Endothelial cell of umbilical vein (primary cell): ENCODE results near the gene ABR. TPM values are rescaled to one million over a fixed set of nuclear protein-coding genes. Genes with fewer than 3 reads are reported as not detected.

Source experiments
- BruUV-seq: library from RNA; stranded (reverse); fragments of 400-500 nt; replicated peaks from 2 replicates; lab custom pipeline; 2021; lab: Mats Ljungman, UMichigan
- CTCF ChIA-PET: fragments of 300-600, 350-600 bp; sonication (Branson Sonifier 250); formaldehyde crosslinking; loops from one replicate; lab custom pipeline; 2021; ENCODE audit warnings: antibody characterized with exemption, inconsistent platforms; lab: Charles Lee
- POLR2A ChIA-PET: fragments of 300-600, 350-600 bp; sonication (Branson Sonifier 250); formaldehyde crosslinking; loops from one replicate; lab custom pipeline; 2021; ENCODE audit warnings: antibody characterized with exemption, inconsistent platforms; lab: Charles Lee
- DNase-seq: peaks from one replicate; pipeline ENCODE4 v3.0.0-alpha.2; 2011; ENCODE audit warnings: low read depth, low spot score
- FAIRE-seq: peaks from 2 replicates; lab custom pipeline; 2011; peaks lifted over from hg19 to GRCh38; lab: Jason Lieb, UNC
- H2AFZ ChIP-seq: 2 replicates; pipeline ENCODE4 v1.6.0; 2012; ENCODE audit warnings: low read depth, low read length, control low read depth, inconsistent platforms
- H3K27ac ChIP-seq: 2 replicates; pipeline ENCODE4 v1.5.1; 2011; ENCODE audit warnings: low read depth, mild to moderate bottlenecking, control low read depth, low read length, moderate library complexity; ENCODE audit not compliant: insufficient read depth
- H3K27me3 ChIP-seq, 2 experiments: 2 replicates each; pipeline versions ENCODE4 v1.6.0 to v1.6.1; 2011; ENCODE audit warnings: low read length in 2 of 2, mixed read lengths in 1 of 2; ENCODE audit not compliant: control insufficient read depth in 2 of 2, insufficient read depth in 2 of 2
- H3K36me3 ChIP-seq, 2 experiments: 2 replicates in 1 of 2; 3 replicates in 1 of 2; pipeline ENCODE4 v1.5.1; 2011; ENCODE audit warnings: low read length in 2 of 2, mild to moderate bottlenecking in 1 of 2, moderate library complexity in 1 of 2; ENCODE audit not compliant: control insufficient read depth in 2 of 2, insufficient read depth in 2 of 2; ENCODE audit errors: extremely low read depth in 1 of 2
- H3K4me1 ChIP-seq: 3 replicates; pipeline ENCODE4 v1.5.1; 2011; ENCODE audit warnings: mild to moderate bottlenecking, low read length; ENCODE audit not compliant: control insufficient read depth, insufficient read depth; ENCODE audit errors: extremely low read depth
- H3K4me2 ChIP-seq: 2 replicates; pipeline ENCODE4 v1.6.1; 2011; ENCODE audit warnings: low read length, control low read depth, mixed read lengths; ENCODE audit not compliant: insufficient read depth
- H3K4me3 ChIP-seq, 3 experiments: fragments of 200-600 bp in 1 of 3; sonication (generic), shearing (Covaris generic) in 1 of 3; replicated peaks in 1 of 3; 2 replicates each; pipeline ENCODE4 v1.5.1; 2011 to 2016; ENCODE audit warnings: control low read depth in 3 of 3, low read length in 3 of 3, mild to moderate bottlenecking in 2 of 3, inconsistent platforms in 1 of 3, low read depth in 1 of 3, moderate library complexity in 1 of 3; ENCODE audit not compliant: insufficient read depth in 1 of 3
- H3K79me2 ChIP-seq: 2 replicates; pipeline ENCODE4 v1.6.0; 2012; ENCODE audit warnings: low read length, inconsistent platforms; ENCODE audit not compliant: control insufficient read depth, insufficient read depth
- H3K9ac ChIP-seq: replicated peaks from 2 replicates; pipeline ENCODE3; 2011; ENCODE audit warnings: low read length, control low read depth; ENCODE audit not compliant: insufficient read depth; ENCODE audit errors: extremely low read depth
- H3K9me1 ChIP-seq: replicated peaks from 3 replicates; pipeline ENCODE4 v1.6.0; 2011; ENCODE audit warnings: mild to moderate bottlenecking, low read length; ENCODE audit not compliant: control insufficient read depth, insufficient read depth; ENCODE audit errors: extremely low read depth
- H3K9me3 ChIP-seq: replicated peaks from 2 replicates; pipeline ENCODE4 v1.5.1; 2012; ENCODE audit warnings: low read length, inconsistent platforms; ENCODE audit not compliant: control insufficient read depth, insufficient read depth
- H4K20me1 ChIP-seq: replicated peaks from 2 replicates; pipeline ENCODE3; 2011; ENCODE audit warnings: mild to moderate bottlenecking, low read length; ENCODE audit not compliant: control insufficient read depth, insufficient read depth; ENCODE audit errors: extremely low read depth
- CTCF ChIP-seq, 2 donors: IDR thresholded peaks; 1 replicate in 1 of 2; 2 replicates in 1 of 2; pipeline ENCODE4 v1.5.1; 2011; ENCODE audit warnings: low read length in 2 of 2, mild to moderate bottlenecking in 2 of 2, moderate library complexity in 2 of 2, control low read depth in 1 of 2, inconsistent platforms in 1 of 2, low read depth in 1 of 2; ENCODE audit not compliant: insufficient read depth in 1 of 2; ENCODE audit errors: extremely low read depth in 1 of 2
- EZH2 ChIP-seq: IDR thresholded peaks from 2 replicates; pipeline ENCODE4 v1.6.1; 2012; ENCODE audit warnings: borderline replicate concordance, low read depth, mild to moderate bottlenecking, moderate library complexity, low read length, inconsistent platforms; ENCODE audit not compliant: severe bottlenecking
- FOS ChIP-seq: IDR thresholded peaks from 2 replicates; pipeline ENCODE4 v1.6.1; 2011; ENCODE audit warnings: mild to moderate bottlenecking, low read length, moderate library complexity, borderline replicate concordance; ENCODE audit not compliant: insufficient read depth
- GATA2 ChIP-seq: IDR thresholded peaks from 2 replicates; pipeline ENCODE4 v1.7.0; 2011; ENCODE audit warnings: low read depth, mild to moderate bottlenecking, moderate library complexity, mixed read lengths, low read length; ENCODE audit not compliant: insufficient read length, insufficient read depth
- JUN ChIP-seq: IDR thresholded peaks from 2 replicates; pipeline ENCODE4 v1.6.1; 2011; ENCODE audit warnings: borderline replicate concordance, low read depth; ENCODE audit not compliant: insufficient read length, insufficient read depth
- MAX ChIP-seq: IDR thresholded peaks from 2 replicates; pipeline ENCODE4 v1.6.1; 2011; ENCODE audit not compliant: insufficient read depth, insufficient read length
- MYC ChIP-seq: IDR thresholded peaks from one replicate; pipeline ENCODE4 v1.6.1; 2011; ENCODE audit warnings: mild to moderate bottlenecking, low read depth, low read length
- POLR2A ChIP-seq: IDR thresholded peaks from 2 replicates; pipeline ENCODE4 v1.6.1; 2012; ENCODE audit warnings: low read depth, mild to moderate bottlenecking, control low read depth, low read length
- POLR2AphosphoS5 ChIP-seq: IDR thresholded peaks from 2 replicates; pipeline ENCODE4 v1.6.1; 2012; ENCODE audit warnings: low read depth, mild to moderate bottlenecking, control low read depth, low read length, moderate library complexity; ENCODE audit not compliant: insufficient read depth
- dilution Hi-C: fragments of 300-500 bp; cut with MboI; formaldehyde crosslinking; loops from one replicate; pipeline ENCODE4 v1.15.0; 2019; ENCODE audit warnings: low sequenced_read_pairs; ENCODE audit not compliant: extremely low pct_ligation_motif_present
- intact Hi-C: fragments of 100-400 bp; cut with micrococcal nuclease; formaldehyde crosslinking; loops from one replicate; pipeline ENCODE4 v1.10.0; 2022
- polyA plus RNA-seq, 4 experiments: library from polyadenylated mRNA; depleted of rRNA in 3 of 4; stranded (reverse) in 3 of 4; unstranded in 1 of 4; fragments of >200 nt; gene quantifications; 2 replicates each; pipeline versions ENCODE4 v1.2.1 to v1.2.3, GENCODE V29; 2011 to 2012; ENCODE audit warnings: missing spikeins in 1 of 4
- total RNA-seq: library from RNA; stranded (reverse); gene quantifications from 2 replicates; pipeline ENCODE4 v1.2.3, GENCODE V29; 2021

ABR gene
- total and polyA plus RNA-seq, 2 donors (not counting 3 experiments of a cell fraction or from before 2014, with no cell fraction given) = 83.5 to 96.8 TPM

- Histone ChIP-seq H3K79me2 (peaks cover 4% of the 10 kb centered on the region), H3K4me3 (no peak overlapping the region), H3K27me3 (no peaks in the 10 kb centered on the region), H3K36me3 (no peaks in the 10 kb centered on the region), H3K4me2 (no peak overlapping the region), H2AFZ (no peak overlapping the region), H3K9ac (no peak overlapping the region), H3K27ac (no peak overlapping the region), H3K4me1 (peaks cover 43% of the 10 kb centered on the region), H3K9me3 (no peaks in the 10 kb centered on the region), H3K9me1 (no peaks in the 10 kb centered on the region), H4K20me1 (no peaks in the 10 kb centered on the region)
- dilution Hi-C loops = no loop called here
- BruUV-seq = no TSS peak
- ChIA-PET POLR2A (no interaction called here), CTCF (interaction anchor here (1.8 to 4.7 kb wide), 3 partner anchors 9 to 74 kb away, joined by 4 to 45 read pairs (median 40); no protein-coding TSS in a partner anchor)
- FAIRE-seq = no peak
- no peak for DNase-seq
- no peak for TF ChIP-seq GATA2
- TF ChIP-seq EZH2 = no peak
- TF ChIP-seq JUN = no peak
- TF ChIP-seq POLR2A = no peak
- intact Hi-C loops = no loop called here
Observed at GRCh38 chr17:1112875-1113274, 66.9 kb downstream of the ABR start.

- no peak overlapping the region for H3K4me3 ChIP-seq
- DNase-seq (no peak), FAIRE-seq (peak; percentile 15)
- H3K27ac ChIP-seq = peak overlapping the region; percentile 82
- peaks cover 45% of the 10 kb centered on the region for H3K4me1 ChIP-seq
- CTCF ChIA-PET = interaction anchor here (1.0 to 4.7 kb wide), 6 partner anchors 10 to 131 kb away, joined by 3 to 45 read pairs (median 8); no protein-coding TSS in a partner anchor
- TSS peak; percentile 45 for BruUV-seq
- POLR2A ChIA-PET = no interaction called here
- H3K36me3 ChIP-seq = no peaks in the 10 kb centered on the region
- no peaks in the 10 kb centered on the region for H3K9me1 ChIP-seq
- H3K4me2 ChIP-seq = no peak overlapping the region
- intact Hi-C loops = loop anchor here (1.0 to 2.0 kb wide), 4 partner anchors 25 to 107 kb away; no protein-coding TSS in a partner anchor
- dilution Hi-C loops = no loop called here
- no peaks in the 10 kb centered on the region for H3K9me3 ChIP-seq
- no peak overlapping the region for H2AFZ ChIP-seq
- H3K27me3 ChIP-seq = no peaks in the 10 kb centered on the region
- TF ChIP-seq MAX (no peak), GATA2 (no peak), POLR2AphosphoS5 (no peak), JUN (no peak), MYC (no peak), EZH2 (no peak), POLR2A (no peak), CTCF (IDR thresholded peaks at IDR 0.05; ENCODE audit: extremely low read depth in 1 of 2, insufficient read depth in 1 of 2, low read depth in 1 of 2, low read length in 2 of 2) (no peak), FOS (no peak)
- H3K9ac ChIP-seq = peak overlapping the region; percentile 37
- H3K79me2 ChIP-seq = peaks cover 12% of the 10 kb centered on the region
- no peaks in the 10 kb centered on the region for H4K20me1 ChIP-seq
Observed at GRCh38 chr17:1111599-1112443, 68.0 kb downstream of the ABR start.
